GM12873 (cell line): ENCODE results near the gene GCDH.

Experiments used
- CTCF ChIP-seq: IDR thresholded peaks from 2 replicates; pipeline ENCODE4 v1.5.1; 2012; ENCODE audit warnings: low read depth, mild to moderate bottlenecking, moderate library complexity, low read length, control low read depth; ENCODE audit not compliant: insufficient read depth; ENCODE audit errors: missing control alignments

Gene GCDH

GRCh38 chr19:12858041-12858928 lies 32.7 kb upstream of the GCDH start:
- TF ChIP-seq CTCF, result no peak

DNA sequence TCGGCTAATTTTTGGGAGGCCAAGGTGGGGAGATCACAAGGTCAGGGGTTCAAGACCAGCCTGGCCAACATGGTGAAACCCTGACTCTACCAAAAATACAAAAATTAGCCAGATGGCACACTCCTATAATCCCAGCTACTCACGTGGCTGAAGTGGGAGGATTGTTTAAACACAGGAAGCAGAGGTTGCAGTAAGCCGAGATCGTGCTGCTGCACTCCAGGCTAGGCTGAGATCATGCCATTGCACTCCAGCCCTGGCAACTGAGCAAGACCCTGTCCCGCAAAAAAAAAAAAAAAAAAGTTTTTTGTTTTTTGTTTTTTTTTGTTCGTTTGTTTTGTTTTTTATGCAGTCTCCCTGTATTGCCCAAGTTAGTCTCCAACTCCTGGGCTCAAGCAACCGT lies 31.4 kb upstream of the GCDH start:
- no peak for TF ChIP-seq CTCF

DNA sequence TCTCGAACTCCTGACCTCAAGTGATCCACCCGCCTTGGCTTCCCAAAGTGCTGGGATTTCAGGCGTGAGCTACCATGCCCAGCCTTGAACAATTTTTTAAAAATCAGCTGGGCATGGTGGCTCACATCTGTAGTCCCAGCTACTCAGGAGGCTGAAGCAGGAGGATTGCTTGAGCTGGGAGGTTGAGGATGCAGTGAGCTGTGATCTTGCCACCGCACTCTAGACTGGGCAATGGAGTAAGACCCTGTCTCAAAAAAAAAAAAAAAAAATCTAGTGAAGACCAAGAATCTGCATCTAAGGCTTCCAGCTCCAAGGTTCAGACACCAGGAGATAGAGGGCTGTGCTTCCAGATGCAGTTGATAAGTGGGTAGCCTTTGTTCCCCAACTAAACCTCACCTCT lies 26.8 kb upstream of the GCDH start:
- TF ChIP-seq CTCF, result no peak

DNA sequence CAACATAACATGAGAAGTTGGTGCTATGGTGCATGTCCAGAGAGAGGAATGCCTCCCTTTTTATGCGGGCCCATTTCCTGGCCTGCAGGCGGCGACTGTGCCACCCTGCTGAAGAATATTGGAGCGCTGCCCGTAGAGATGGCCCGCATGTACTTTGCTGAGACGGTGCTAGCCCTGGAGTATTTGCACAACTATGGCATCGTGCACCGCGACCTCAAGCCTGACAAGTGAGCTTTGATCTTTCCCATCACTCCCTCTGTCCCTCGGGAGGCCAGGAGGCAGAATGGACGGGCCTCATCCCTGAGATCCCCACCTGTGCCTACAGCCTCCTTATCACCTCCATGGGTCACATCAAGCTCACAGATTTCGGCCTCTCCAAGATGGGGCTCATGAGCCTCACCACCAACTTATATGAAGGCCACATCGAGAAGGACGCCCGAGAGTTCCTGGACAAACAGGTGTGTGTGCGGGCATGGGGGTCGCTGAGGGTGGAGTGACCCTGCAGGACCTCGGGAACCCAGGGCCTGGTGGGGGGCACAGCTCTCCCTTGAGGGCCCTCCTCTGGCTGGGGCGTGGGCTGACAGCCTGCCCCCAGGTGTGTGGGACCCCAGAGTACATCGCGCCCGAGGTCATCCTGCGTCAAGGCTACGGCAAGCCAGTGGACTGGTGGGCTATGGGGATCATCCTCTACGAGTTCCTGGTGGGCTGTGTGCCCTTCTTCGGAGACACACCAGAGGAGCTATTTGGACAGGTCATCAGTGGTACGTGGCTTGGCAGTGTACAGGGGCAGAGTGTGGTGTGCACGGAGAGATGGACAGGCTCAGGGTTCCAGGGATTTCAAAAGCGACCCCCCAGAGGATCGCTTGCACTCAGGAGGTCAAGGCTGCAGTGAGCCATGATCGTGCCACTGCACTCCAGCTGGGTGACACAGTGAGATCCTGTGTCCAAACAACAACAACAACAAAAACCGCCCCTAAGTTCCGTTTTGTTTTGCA lies 25.9 kb upstream of the GCDH start:
- no peak for TF ChIP-seq CTCF

DNA sequence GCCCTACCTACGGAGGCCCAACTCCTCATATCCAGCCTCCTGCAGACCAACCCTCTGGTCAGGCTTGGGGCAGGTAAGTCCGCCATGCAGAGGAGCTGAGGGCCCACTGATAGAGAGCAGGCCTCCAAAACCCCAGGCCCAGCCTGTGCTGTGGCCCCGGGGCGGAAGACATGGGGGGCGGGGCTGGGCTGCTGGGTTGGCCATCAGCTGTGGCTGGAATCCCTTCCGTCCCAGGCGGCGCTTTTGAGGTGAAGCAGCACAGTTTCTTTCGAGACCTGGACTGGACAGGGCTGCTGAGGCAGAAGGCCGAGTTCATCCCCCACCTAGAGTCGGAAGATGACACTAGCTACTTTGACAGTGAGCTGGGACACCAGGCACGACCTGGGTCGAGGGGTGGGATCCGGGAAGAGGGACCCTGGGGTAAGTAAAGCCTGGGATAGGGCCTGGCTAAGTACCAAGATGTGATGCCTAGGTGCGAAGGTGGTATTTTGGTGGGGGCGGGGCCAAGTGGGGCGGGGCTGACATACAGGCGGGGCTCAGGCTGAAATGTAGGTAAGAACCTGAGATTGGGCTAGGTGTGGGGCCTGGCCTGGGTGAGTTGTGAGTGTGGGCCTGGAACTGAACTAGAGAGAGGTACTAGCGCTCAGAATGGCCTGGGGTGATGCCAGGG lies 25.1 kb upstream of the GCDH start:
- no peak for TF ChIP-seq CTCF

DNA sequence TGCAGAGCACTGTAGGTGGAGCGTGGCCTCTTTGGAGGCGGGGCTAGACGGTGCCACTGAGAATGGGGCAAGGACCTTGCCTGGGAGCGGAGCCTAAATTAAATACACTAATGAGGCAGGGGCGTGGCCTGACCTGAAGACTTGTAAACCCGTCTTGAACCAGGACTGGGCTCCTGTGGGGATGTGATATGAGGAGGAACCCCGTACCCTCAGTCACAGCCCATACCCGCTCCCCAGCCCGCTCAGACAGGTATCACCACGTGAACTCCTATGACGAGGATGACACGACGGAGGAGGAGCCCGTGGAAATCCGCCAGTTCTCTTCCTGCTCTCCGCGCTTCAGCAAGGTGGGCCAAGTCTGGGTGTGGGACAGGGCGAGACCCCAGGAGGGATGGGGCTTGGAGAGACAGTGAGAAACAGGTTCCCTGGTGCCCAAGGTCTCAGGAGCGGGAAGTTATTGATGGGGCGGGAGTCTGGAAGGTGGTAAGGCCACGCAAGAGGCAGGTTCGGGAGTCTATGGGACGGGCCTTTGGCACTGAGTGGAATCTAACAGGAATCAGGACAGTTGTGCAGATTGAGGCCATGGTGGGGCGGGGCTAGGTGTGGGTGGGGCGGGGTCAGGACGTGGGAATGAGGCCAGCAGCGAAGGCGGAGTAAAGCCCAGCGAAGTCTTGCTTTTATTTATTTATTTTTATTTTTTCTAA lies 24.4 kb upstream of the GCDH start:
- no peak for TF ChIP-seq CTCF
